Ovary (tissue), 3 donors: ENCODE data around the gene PPP2R5C.
"Not testable (repeated sequence)": the region's sequence is repeated elsewhere in the genome, so short reads cannot be mapped to it uniquely, and the experiment has no call there.

Source experiments
- EP300 ChIP-seq: sonication (generic); formaldehyde crosslinking; IDR thresholded peaks from one replicate; pipeline ENCODE4 v1.6.1; 2017; ENCODE audit warnings: antibody characterized with exemption
- POLR2A ChIP-seq: fragments of 450-650 bp; IDR thresholded peaks from one replicate; pipeline ENCODE4 v1.6.1; 2017; ENCODE audit warnings: antibody characterized with exemption, mild to moderate bottlenecking, moderate library complexity
- TF ChIP-seq, protein P1 (sequence below), 3 donors: fragments of 450-650 bp in 2 of 3; fragments of 200-600 bp in 1 of 3; IDR thresholded peaks; one replicate each; pipeline versions ENCODE4 v1.5.1 to v1.8.0; 2016 to 2022; ENCODE audit warnings: antibody characterized with exemption in 3 of 3, mild to moderate bottlenecking in 1 of 3
- donor health status: DM: no; HTN: no; CAD: no.

DNA sequence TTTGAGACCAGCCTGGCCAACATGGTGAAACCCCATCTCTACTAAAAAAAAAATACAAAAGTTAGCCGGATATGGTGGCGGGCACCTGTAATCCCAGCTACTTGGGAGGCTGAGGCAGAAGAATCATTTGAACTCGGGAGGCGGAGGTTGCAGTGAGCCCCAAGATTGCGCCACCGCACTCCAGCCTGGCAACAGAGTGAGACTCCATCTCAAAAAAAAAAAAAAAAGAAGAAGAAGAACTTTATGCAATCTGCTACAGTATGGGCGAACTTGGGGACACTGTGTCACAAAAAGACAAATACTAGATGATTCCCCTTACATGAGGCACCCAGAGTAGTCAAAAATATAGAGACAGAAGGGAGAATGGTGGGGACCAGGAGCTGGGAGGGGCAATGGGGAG lies 35.9 kb upstream of the PPP2R5C start:
- TF ChIP-seq, protein P1, sequence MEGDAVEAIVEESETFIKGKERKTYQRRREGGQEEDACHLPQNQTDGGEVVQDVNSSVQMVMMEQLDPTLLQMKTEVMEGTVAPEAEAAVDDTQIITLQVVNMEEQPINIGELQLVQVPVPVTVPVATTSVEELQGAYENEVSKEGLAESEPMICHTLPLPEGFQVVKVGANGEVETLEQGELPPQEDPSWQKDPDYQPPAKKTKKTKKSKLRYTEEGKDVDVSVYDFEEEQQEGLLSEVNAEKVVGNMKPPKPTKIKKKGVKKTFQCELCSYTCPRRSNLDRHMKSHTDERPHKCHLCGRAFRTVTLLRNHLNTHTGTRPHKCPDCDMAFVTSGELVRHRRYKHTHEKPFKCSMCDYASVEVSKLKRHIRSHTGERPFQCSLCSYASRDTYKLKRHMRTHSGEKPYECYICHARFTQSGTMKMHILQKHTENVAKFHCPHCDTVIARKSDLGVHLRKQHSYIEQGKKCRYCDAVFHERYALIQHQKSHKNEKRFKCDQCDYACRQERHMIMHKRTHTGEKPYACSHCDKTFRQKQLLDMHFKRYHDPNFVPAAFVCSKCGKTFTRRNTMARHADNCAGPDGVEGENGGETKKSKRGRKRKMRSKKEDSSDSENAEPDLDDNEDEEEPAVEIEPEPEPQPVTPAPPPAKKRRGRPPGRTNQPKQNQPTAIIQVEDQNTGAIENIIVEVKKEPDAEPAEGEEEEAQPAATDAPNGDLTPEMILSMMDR (IDR thresholded peaks at IDR 0.05) = not testable (repeated sequence)
- TF ChIP-seq EP300, POLR2A: not testable (repeated sequence)
